OCI-LY3 (cell line): ENCODE measurements around the gene CLEC3B.

Experiments
- CTCF ChIP-seq: fragments of 200-600, 300-600 bp; sonication (generic); IDR thresholded peaks from 2 replicates; pipeline ENCODE4 v1.5.1; 2014; ENCODE audit warnings: antibody characterized with exemption, low read length, low read depth
- EZH2phosphoT487 ChIP-seq: fragments of 200-600 bp; shearing (Covaris generic); IDR thresholded peaks from 2 replicates; pipeline ENCODE4 v1.6.1; 2018; ENCODE audit warnings: antibody characterized with exemption, mixed run types, low read depth

DNA sequence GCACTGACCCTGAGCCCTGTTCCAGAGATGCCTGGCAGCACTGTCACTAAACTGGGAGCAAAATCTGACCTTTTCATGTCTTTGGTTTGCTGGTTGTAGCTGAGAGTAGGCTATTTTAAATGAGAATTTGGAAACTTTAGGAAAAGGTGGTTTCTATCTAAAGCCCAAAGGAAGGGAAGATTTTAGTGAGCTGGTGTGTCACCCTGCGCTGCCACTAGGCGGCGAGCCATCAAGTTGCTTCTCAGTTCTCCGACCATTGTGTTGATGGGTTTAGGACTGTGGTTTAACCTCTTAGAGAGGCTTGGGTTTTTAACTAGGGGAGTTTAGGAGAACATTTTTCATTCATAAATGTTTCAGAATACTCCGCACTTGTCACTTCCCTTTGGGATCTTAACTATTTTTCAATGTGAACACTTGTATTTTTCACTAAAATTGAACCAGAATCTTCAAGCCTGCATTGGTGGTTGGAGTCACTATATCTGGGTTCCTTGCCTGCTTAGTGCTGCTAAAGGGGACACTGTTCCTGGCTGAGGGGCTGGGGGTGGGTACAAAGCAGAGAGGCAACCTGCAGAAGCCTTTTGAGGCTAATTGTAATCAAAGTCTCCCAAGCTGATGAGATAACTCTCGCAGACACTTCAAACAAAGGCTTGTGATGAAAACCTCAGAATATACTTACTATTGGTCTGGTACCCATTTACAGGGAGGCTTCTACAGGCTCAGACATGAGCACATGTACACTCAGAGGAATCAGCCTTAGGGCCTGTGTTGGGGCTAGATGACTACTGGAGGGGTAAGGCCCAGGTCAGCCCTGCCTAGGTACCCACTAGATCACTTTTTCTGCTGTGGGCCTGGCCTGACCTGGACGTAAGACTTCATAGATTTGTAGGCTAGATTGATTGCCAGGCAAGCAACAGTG, 33.3 kb upstream of the CLEC3B start:
- TF ChIP-seq CTCF (peak; percentile 79), EZH2phosphoT487 (no peak)
